Kidney (tissue), 14 donors: ENCODE measurements around the gene ETF1. TPM values are rescaled to one million over a fixed set of nuclear protein-coding genes. Genes with fewer than 3 reads are reported as not detected.

Experiments used
- DNase-seq, 5 donors: peaks; one replicate each; pipeline ENCODE4 v3.0.0-alpha.2; 2013 to 2020
- FAIRE-seq: peaks from 2 replicates; lab custom pipeline; 2012; peaks lifted over from hg19 to GRCh38; lab: Jason Lieb, UNC
- H3K27ac ChIP-seq, 2 donors: one replicate each; pipeline ENCODE4 v1.7.0; 2013; ENCODE audit warnings: low read depth in 2 of 2, low read length in 2 of 2, inconsistent platforms in 1 of 2
- H3K27me3 ChIP-seq: one replicate; pipeline ENCODE4 v1.7.1; 2013; ENCODE audit warnings: low read length, inconsistent platforms; ENCODE audit not compliant: control insufficient read depth, insufficient read depth
- H3K36me3 ChIP-seq, 3 donors: one replicate each; pipeline versions ENCODE4 v1.7.0 to v1.7.1; 2013; ENCODE audit warnings: low read length in 3 of 3, control low read depth in 1 of 3, inconsistent platforms in 1 of 3; ENCODE audit not compliant: insufficient read depth in 3 of 3, control insufficient read depth in 2 of 3
- H3K4me1 ChIP-seq, 3 donors: one replicate each; pipeline versions ENCODE4 v1.7.0 to v1.7.1; 2013; ENCODE audit warnings: low read length in 3 of 3, inconsistent platforms in 1 of 3, low read depth in 1 of 3; ENCODE audit not compliant: control insufficient read depth in 2 of 3, insufficient read depth in 2 of 3
- H3K4me3 ChIP-seq, 3 donors: one replicate each; pipeline versions ENCODE4 v1.7.0 to v1.8.1; 2013; ENCODE audit warnings: low read length in 3 of 3, control low read depth in 1 of 3, inconsistent platforms in 1 of 3
- H3K9ac ChIP-seq, 3 donors: one replicate each; pipeline versions ENCODE4 v1.7.0 to v1.7.1; 2013; ENCODE audit warnings: low read length in 3 of 3, control low read depth in 1 of 3, inconsistent platforms in 1 of 3
- H3K9me3 ChIP-seq, 3 donors: one replicate each; pipeline versions ENCODE4 v1.7.0 to v1.7.1; 2013; ENCODE audit warnings: low read length in 3 of 3, control low read depth in 1 of 3, inconsistent platforms in 1 of 3; ENCODE audit not compliant: control insufficient read depth in 2 of 3, insufficient read depth in 1 of 3
- intact Hi-C: fragments of 100-400 bp; cut with DNase I; formaldehyde crosslinking; loops from one replicate; pipeline ENCODE4 v1.11.1; 2022
- polyA plus RNA-seq: library from polyadenylated mRNA; stranded (reverse); fragments of 350-450 nt; fragmentation: Illumina TruSeq; extraction: RNeasy Lipid Tissue Mini Kit (QIAGEN cat#74804); gene quantifications from one replicate; pipeline ENCODE4 v1.2.3, GENCODE V29; 2014; ENCODE audit warnings: low read depth, low replicate concordance; ENCODE audit not compliant: insufficient read depth
- total RNA-seq: library from RNA; stranded (reverse); fragmentation: NEBNext Ultra II Directional; extraction: Animal tissue kit (Norgen Biotek cat#: 25700); gene quantifications from one replicate; pipeline ENCODE4 v1.2.1, GENCODE V29; 2021
- TF ChIP-seq, protein P1 (sequence below): IDR thresholded peaks from 3 replicates; pipeline ENCODE4 v1.5.1; 2012; ENCODE audit warnings: mild to moderate bottlenecking, moderate library complexity, borderline replicate concordance; ENCODE audit not compliant: insufficient read depth; ENCODE audit errors: extremely low read depth
- donor health status: control.
- donor health status: control.
- donor health status: control.
- donor health status: control.
- donor health status: control.
- donor health status: DM: yes; HTN: yes; CAD: no.
- donor health status: Normal renal cell carcinoma (clear cell type).

ETF1 gene
- total and polyA plus RNA-seq, 2 donors from 2014 or later = 37.5 to 85.6 TPM

DNA sequence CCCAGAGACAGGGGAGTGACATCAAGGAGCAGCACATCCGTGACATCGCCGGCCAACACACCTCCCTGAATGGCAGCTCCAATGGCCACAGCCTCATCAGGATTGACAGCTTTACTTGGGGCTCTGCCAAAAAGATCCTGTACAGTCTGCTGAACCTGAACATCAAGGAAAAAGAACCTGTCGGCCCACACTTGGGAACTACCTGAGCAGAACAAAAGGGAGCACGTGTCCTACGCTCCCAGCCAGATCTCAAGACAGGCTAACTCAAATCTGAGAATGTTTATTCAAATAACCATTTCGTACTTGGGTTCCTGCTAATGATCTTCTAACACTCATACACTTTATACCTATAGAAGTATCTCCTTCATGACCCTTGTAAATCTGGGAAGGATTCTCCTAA is 16.9 kb upstream of the ETF1 start:
- peaks cover 17 to 57% (median 55%) of the 10 kb centered on the region in 3 donors for H3K36me3 ChIP-seq
- no peak overlapping the region for H3K27ac ChIP-seq

GRCh38 chr5:138557677-138558076 is 14.6 kb upstream of the ETF1 start:
- FAIRE-seq = no peak
- peaks cover 17 to 53% (median 52%) of the 10 kb centered on the region in 3 donors for H3K36me3 ChIP-seq

More for the DNA sequence above, 16.9 kb upstream of the ETF1 start:
- Histone ChIP-seq H3K9me3 (no peaks in the 10 kb centered on the region), H3K4me1 (peaks cover 0 to 2% (median 0%) of the 10 kb centered on the region in 3 donors), H3K9ac (no peak overlapping the region), H3K4me3 (no peak overlapping the region), H3K27me3 (no peaks in the 10 kb centered on the region)
- TF ChIP-seq, protein P1, sequence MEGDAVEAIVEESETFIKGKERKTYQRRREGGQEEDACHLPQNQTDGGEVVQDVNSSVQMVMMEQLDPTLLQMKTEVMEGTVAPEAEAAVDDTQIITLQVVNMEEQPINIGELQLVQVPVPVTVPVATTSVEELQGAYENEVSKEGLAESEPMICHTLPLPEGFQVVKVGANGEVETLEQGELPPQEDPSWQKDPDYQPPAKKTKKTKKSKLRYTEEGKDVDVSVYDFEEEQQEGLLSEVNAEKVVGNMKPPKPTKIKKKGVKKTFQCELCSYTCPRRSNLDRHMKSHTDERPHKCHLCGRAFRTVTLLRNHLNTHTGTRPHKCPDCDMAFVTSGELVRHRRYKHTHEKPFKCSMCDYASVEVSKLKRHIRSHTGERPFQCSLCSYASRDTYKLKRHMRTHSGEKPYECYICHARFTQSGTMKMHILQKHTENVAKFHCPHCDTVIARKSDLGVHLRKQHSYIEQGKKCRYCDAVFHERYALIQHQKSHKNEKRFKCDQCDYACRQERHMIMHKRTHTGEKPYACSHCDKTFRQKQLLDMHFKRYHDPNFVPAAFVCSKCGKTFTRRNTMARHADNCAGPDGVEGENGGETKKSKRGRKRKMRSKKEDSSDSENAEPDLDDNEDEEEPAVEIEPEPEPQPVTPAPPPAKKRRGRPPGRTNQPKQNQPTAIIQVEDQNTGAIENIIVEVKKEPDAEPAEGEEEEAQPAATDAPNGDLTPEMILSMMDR = no peak
- intact Hi-C loops = no loop called here
- DNase-seq (peak in 1 of 5 donors; percentile 57), FAIRE-seq (no peak)

GRCh38 chr5:138554143-138554542 is 11.1 kb upstream of the ETF1 start:
- FAIRE-seq (no peak), DNase-seq (no peak)
- Histone ChIP-seq H3K27ac (no peak overlapping the region), H3K4me1 (no peaks in the 10 kb centered on the region), H3K27me3 (no peaks in the 10 kb centered on the region), H3K4me3 (no peak overlapping the region), H3K9ac (no peak overlapping the region), H3K36me3 (peaks cover 17 to 40% (median 34%) of the 10 kb centered on the region in 3 donors), H3K9me3 (no peaks in the 10 kb centered on the region)
- TF ChIP-seq, protein P1 = no peak
- intact Hi-C loops = no loop called here

More at GRCh38 chr5:138557677-138558076, 14.6 kb upstream of the ETF1 start:
- TF ChIP-seq, protein P1 = no peak
- H3K27ac ChIP-seq = no peak overlapping the region
- intact Hi-C loops = no loop called here
- no peaks in the 10 kb centered on the region for H3K9me3 ChIP-seq
- H3K4me1 ChIP-seq = peaks cover 0 to 2% (median 0%) of the 10 kb centered on the region in 3 donors
- DNase-seq = no peak
- no peak overlapping the region for H3K4me3 ChIP-seq
- no peaks in the 10 kb centered on the region for H3K27me3 ChIP-seq
- no peak overlapping the region for H3K9ac ChIP-seq
